IPS-15b (cell line): ENCODE data around the gene ELP4.

Experiments
- H3K27me3 ChIP-seq: one replicate; pipeline ENCODE4 v1.6.1; 2013; ENCODE audit warnings: low read length; ENCODE audit not compliant: control insufficient read depth, insufficient read depth
- H3K36me3 ChIP-seq: one replicate; pipeline ENCODE4 v1.6.1; 2013; ENCODE audit warnings: low read length; ENCODE audit not compliant: control insufficient read depth, insufficient read depth
- H3K4me1 ChIP-seq: one replicate; pipeline ENCODE4 v1.6.1; 2013; ENCODE audit warnings: mild to moderate bottlenecking, low read length; ENCODE audit not compliant: control insufficient read depth, insufficient read depth
- H3K4me3 ChIP-seq: one replicate; pipeline ENCODE4 v1.5.1; 2013; ENCODE audit warnings: low read depth, low read length
- H3K9ac ChIP-seq: one replicate; pipeline ENCODE4 v1.6.1; 2013; ENCODE audit warnings: low read depth, mild to moderate bottlenecking, low read length
- H3K9me3 ChIP-seq: one replicate; pipeline ENCODE4 v1.6.1; 2013; ENCODE audit warnings: mild to moderate bottlenecking, low read length; ENCODE audit not compliant: control insufficient read depth, insufficient read depth

Gene ELP4

DNA sequence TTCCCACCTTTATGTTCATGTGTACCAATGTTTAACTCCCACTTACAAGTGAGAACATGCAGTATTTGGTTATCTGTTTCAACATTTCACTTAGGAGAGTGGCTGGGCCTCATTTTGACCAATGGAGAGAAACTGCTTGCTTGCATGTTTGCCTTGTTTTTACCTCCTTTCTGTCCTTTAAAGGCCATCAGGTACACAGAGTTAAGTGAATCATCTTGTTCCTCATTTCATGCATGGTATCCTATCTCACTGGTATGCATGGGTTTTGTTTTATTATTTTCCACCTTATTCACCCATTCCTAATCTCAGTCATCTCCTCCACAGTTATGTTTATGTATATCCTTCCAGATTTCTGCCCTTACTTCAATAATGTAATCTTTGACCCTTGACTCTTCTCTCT, 101.0 kb downstream of the ELP4 start:
- peaks cover 5% of the 10 kb centered on the region for H3K4me1 ChIP-seq
- no peaks in the 10 kb centered on the region for H3K36me3 ChIP-seq
- H3K27me3 ChIP-seq: no peaks in the 10 kb centered on the region
- H3K9me3 ChIP-seq: no peaks in the 10 kb centered on the region
- no peak overlapping the region for H3K9ac ChIP-seq
- no peak overlapping the region for H3K4me3 ChIP-seq

GRCh38 chr11:31617246-31617645, 107.7 kb downstream of the ELP4 start:
- no peaks in the 10 kb centered on the region for H3K9me3 ChIP-seq

DNA sequence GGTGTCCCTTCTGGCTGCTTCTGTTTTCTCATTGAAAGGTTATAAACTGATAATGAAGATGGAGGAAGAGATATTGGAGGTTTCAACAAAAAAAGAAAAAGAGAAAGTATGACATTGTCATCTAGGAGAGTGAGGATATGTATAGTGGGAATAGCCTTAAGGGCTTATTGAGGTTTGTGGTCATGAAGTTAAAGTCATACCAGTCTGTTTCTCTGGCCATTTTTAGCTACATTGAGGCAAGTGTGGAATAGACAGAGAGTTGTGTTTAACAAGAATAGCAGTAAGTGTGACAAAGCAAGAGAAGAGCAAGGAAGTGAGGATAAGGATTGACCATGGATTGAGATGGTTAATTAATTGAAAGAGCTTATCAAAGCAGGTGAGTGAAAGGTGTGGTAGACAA, 110.4 kb downstream of the ELP4 start:
- Histone ChIP-seq H3K9ac (no peak overlapping the region), H3K4me3 (no peak overlapping the region), H3K4me1 (no peaks in the 10 kb centered on the region), H3K27me3 (no peaks in the 10 kb centered on the region), H3K36me3 (no peaks in the 10 kb centered on the region), H3K9me3 (no peaks in the 10 kb centered on the region)

More at GRCh38 chr11:31617246-31617645, 107.7 kb downstream of the ELP4 start:
- H3K9ac ChIP-seq: no peak overlapping the region
- no peaks in the 10 kb centered on the region for H3K36me3 ChIP-seq
- no peaks in the 10 kb centered on the region for H3K27me3 ChIP-seq
- peaks cover 3% of the 10 kb centered on the region for H3K4me1 ChIP-seq
- no peak overlapping the region for H3K4me3 ChIP-seq

GRCh38 chr11:31620434-31620833, 110.9 kb downstream of the ELP4 start:
- no peak overlapping the region for H3K4me3 ChIP-seq
- no peaks in the 10 kb centered on the region for H3K27me3 ChIP-seq
- no peaks in the 10 kb centered on the region for H3K36me3 ChIP-seq
- no peaks in the 10 kb centered on the region for H3K4me1 ChIP-seq
- H3K9ac ChIP-seq: no peak overlapping the region
- no peaks in the 10 kb centered on the region for H3K9me3 ChIP-seq

DNA sequence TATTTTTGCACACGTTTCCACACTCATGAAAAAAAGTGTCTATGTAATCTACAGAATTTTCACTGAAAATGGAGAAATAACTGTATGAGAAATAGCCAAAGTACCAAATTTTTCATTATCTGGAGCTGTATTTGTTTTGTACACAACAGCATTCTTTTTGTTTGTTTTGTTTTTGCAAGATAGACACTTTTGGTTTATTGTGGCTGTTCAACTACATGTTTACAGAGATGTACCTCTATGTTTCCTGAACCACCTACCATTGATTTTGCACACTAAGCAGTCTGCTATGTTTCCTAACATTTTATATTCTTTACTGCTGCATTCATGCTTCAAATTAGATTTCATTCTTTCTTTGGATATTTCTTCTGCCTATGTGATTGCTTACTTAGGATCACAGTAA, 116.3 kb downstream of the ELP4 start:
- Histone ChIP-seq H3K27me3 (no peaks in the 10 kb centered on the region), H3K9me3 (no peaks in the 10 kb centered on the region), H3K36me3 (no peaks in the 10 kb centered on the region), H3K9ac (no peak overlapping the region), H3K4me3 (no peak overlapping the region), H3K4me1 (no peaks in the 10 kb centered on the region)

DNA sequence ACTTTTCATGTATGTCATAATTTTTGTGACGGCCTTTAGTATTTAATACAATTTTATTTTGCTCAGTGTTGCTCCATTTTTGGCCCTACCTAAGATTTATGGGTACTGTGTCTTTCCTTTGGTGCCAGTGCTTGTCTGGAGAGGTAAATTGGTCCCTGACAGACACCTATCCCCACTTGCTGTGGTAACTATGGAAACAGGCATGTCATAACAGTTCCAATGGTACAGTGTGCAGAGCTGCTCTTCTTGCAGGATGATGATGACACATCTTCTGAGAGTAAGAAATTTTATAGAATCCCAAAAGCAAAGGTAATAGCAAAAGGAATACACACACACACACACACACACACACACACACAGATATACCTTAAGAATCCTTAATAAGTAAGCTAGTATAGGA, 118.5 kb downstream of the ELP4 start:
- Histone ChIP-seq H3K9ac (no peak overlapping the region), H3K4me1 (no peaks in the 10 kb centered on the region), H3K4me3 (no peak overlapping the region), H3K36me3 (no peaks in the 10 kb centered on the region), H3K27me3 (no peaks in the 10 kb centered on the region), H3K9me3 (no peaks in the 10 kb centered on the region)

GRCh38 chr11:31636983-31637382, 127.4 kb downstream of the ELP4 start:
- H3K36me3 ChIP-seq: no peaks in the 10 kb centered on the region

GRCh38 chr11:31640611-31641010, 131.0 kb downstream of the ELP4 start:
- Histone ChIP-seq H3K36me3 (no peaks in the 10 kb centered on the region), H3K9me3 (no peaks in the 10 kb centered on the region), H3K4me3 (no peak overlapping the region), H3K4me1 (no peaks in the 10 kb centered on the region), H3K27me3 (no peaks in the 10 kb centered on the region), H3K9ac (no peak overlapping the region)

More at GRCh38 chr11:31636983-31637382, 127.4 kb downstream of the ELP4 start:
- Histone ChIP-seq H3K27me3 (no peaks in the 10 kb centered on the region), H3K4me1 (no peaks in the 10 kb centered on the region), H3K4me3 (no peak overlapping the region), H3K9me3 (no peaks in the 10 kb centered on the region), H3K9ac (no peak overlapping the region)

DNA sequence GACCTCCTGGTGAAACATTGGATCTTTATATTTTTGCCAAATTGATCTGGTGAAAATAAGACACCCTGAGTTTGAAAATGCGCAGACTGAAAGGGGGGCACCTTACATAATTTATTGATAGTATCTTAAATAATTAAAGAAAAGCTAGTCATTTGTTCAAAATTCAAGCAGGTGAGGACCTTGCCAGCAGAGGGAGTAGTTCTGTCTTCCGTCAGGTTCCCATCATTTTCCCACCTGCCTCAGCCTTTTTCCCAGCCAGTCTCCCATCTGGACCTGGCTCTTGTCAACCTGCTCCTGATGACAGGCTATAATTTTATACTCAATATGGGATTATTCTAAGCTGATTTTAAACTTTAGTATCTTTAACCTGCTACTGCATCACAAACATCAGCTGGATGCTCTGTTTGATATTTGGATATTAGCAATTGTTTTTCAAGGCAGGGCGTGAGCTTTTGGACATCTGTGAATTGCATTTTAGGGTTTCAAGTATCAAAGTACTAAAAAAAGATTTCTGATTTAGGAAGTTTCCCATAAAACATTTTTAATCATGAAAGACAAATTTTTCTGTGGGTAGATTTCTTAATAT, 132.0 kb downstream of the ELP4 start:
- H3K4me3 ChIP-seq: no peak overlapping the region
- H3K9ac ChIP-seq: no peak overlapping the region
- H3K9me3 ChIP-seq: no peaks in the 10 kb centered on the region
- H3K36me3 ChIP-seq: no peaks in the 10 kb centered on the region
- no peaks in the 10 kb centered on the region for H3K27me3 ChIP-seq
- H3K4me1 ChIP-seq: no peaks in the 10 kb centered on the region

DNA sequence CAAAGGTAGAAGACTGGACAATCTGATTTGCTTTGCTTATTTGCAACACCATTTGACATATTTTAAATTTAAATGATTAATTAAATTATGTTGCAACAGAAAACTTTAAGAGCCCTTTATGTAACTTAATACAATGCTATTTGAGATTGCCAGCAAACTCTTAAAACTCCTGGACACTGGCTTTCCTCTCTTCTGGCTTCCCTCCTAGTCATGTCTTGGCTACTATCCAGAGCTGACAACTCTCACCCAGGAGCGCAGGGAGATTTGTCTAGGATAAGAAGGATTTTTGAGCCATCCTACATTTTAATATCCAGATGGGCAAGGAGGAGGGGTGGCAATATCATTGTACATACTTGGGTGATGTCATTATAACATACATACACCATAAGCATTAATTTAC, 134.3 kb downstream of the ELP4 start:
- Histone ChIP-seq H3K36me3 (no peaks in the 10 kb centered on the region), H3K27me3 (no peaks in the 10 kb centered on the region), H3K4me3 (no peak overlapping the region), H3K4me1 (no peaks in the 10 kb centered on the region), H3K9me3 (no peaks in the 10 kb centered on the region), H3K9ac (no peak overlapping the region)

DNA sequence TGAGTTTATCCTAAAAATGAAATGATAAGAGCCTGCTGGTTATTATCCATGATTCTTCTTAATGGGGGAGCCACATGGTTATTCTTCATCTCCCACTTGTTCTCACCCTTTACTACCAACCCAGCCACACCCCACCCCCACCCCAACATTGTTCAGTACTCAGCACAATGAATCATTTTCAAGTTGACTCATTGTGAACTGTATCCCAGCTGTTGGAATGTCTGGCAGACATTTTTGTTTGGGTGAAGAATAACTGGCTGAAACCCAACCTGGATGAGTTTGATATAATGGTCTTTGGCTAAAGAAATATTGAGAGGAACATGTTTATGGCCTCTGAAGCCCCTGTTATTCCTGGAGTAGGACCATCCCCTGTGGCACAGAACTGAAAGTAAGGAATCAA, 136.2 kb downstream of the ELP4 start:
- Histone ChIP-seq H3K4me3 (no peak overlapping the region), H3K4me1 (peaks cover 4% of the 10 kb centered on the region), H3K9me3 (no peaks in the 10 kb centered on the region), H3K9ac (no peak overlapping the region), H3K27me3 (no peaks in the 10 kb centered on the region), H3K36me3 (no peaks in the 10 kb centered on the region)

GRCh38 chr11:31646216-31646615, 136.6 kb downstream of the ELP4 start:
- Histone ChIP-seq H3K9ac (no peak overlapping the region), H3K4me3 (no peak overlapping the region), H3K36me3 (no peaks in the 10 kb centered on the region), H3K4me1 (peaks cover 7% of the 10 kb centered on the region), H3K9me3 (no peaks in the 10 kb centered on the region), H3K27me3 (no peaks in the 10 kb centered on the region)
